OCI-LY7 (cell line): ENCODE results near the gene ABCG8.

Source experiments
- EZH2phosphoT487 ChIP-seq: fragments of 200-600 bp; sonication (generic); IDR thresholded peaks from 2 replicates; pipeline ENCODE4 v1.6.1; 2018; ENCODE audit warnings: low read depth, borderline replicate concordance, mild to moderate bottlenecking, mixed run types, antibody characterized with exemption, low read length, moderate library complexity, mixed read lengths
- TF ChIP-seq, protein P1 (sequence below): fragments of 200-600 bp; sonication (generic); conservative IDR thresholded peaks from 2 replicates; pipeline ENCODE4 v1.5.1; 2014; ENCODE audit warnings: mild to moderate bottlenecking, antibody characterized with exemption, low read length, moderate library complexity, mixed read lengths

GRCh38 chr2:43846140-43846793 lies 7.5 kb downstream of the ABCG8 start:
- TF ChIP-seq, protein P1, sequence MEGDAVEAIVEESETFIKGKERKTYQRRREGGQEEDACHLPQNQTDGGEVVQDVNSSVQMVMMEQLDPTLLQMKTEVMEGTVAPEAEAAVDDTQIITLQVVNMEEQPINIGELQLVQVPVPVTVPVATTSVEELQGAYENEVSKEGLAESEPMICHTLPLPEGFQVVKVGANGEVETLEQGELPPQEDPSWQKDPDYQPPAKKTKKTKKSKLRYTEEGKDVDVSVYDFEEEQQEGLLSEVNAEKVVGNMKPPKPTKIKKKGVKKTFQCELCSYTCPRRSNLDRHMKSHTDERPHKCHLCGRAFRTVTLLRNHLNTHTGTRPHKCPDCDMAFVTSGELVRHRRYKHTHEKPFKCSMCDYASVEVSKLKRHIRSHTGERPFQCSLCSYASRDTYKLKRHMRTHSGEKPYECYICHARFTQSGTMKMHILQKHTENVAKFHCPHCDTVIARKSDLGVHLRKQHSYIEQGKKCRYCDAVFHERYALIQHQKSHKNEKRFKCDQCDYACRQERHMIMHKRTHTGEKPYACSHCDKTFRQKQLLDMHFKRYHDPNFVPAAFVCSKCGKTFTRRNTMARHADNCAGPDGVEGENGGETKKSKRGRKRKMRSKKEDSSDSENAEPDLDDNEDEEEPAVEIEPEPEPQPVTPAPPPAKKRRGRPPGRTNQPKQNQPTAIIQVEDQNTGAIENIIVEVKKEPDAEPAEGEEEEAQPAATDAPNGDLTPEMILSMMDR, result no peak
- no peak for TF ChIP-seq EZH2phosphoT487
